Gastroesophageal sphincter (tissue), 4 donors: Measurements from ENCODE around the gene EPSTI1. TPM values are rescaled to one million over a fixed set of nuclear protein-coding genes. Genes with fewer than 3 reads are reported as not detected.

ENCODE experiments used
- ATAC-seq: fragments of 150-250 bp; one replicate; pipeline ENCODE4 v1.9.1; 2016; ENCODE audit warnings: mild to moderate bottlenecking, moderate library complexity
- H3K27ac ChIP-seq, 4 donors: fragments of 200-600 bp; sonication (generic) in 3 of 4; 1 replicate in 3 of 4; 2 replicates in 1 of 4; pipeline ENCODE4 v1.5.1; 2016 to 2019
- H3K27me3 ChIP-seq: fragments of 200-600 bp; sonication (generic); one replicate; pipeline ENCODE4 v1.5.1; 2019
- H3K36me3 ChIP-seq, 2 donors: fragments of 200-600 bp; sonication (generic); one replicate each; pipeline ENCODE4 v1.5.1; 2019; ENCODE audit warnings: control low read depth in 1 of 2
- H3K4me1 ChIP-seq, 3 donors: fragments of 200-600 bp; sonication (generic); 1 replicate in 2 of 3; 2 replicates in 1 of 3; pipeline ENCODE4 v1.5.1; 2016 to 2019; ENCODE audit warnings: control low read depth in 2 of 3
- H3K4me3 ChIP-seq, 2 donors: fragments of 200-600 bp; sonication (generic); one replicate each; pipeline ENCODE4 v1.5.1; 2019; ENCODE audit warnings: mild to moderate bottlenecking in 1 of 2, moderate library complexity in 1 of 2
- H3K9me3 ChIP-seq, 3 donors: fragments of 200-600 bp; sonication (generic); one replicate each; pipeline ENCODE4 v1.5.1; 2017 to 2019; ENCODE audit warnings: control low read depth in 2 of 3
- CTCF ChIP-seq, 4 experiments: fragments of 200-600 bp in 2 of 4; fragments of 450-650 bp in 2 of 4; sonication (generic) in 1 of 4; IDR thresholded peaks; one replicate each; pipeline ENCODE4 v1.5.1; 2017 to 2019; ENCODE audit warnings: antibody characterized with exemption in 4 of 4, mild to moderate bottlenecking in 2 of 4, moderate library complexity in 2 of 4
- EP300 ChIP-seq: sonication (generic); formaldehyde crosslinking; IDR thresholded peaks from one replicate; pipeline ENCODE4 v1.6.1; 2017; ENCODE audit warnings: antibody characterized with exemption, mild to moderate bottlenecking
- POLR2A ChIP-seq, 2 donors: fragments of 450-650 bp; IDR thresholded peaks; one replicate each; pipeline ENCODE4 v1.6.1; 2017; ENCODE audit warnings: antibody characterized with exemption in 2 of 2, mild to moderate bottlenecking in 2 of 2, moderate library complexity in 1 of 2
- POLR2AphosphoS5 ChIP-seq: sonication (generic); formaldehyde crosslinking; IDR thresholded peaks from one replicate; pipeline ENCODE4 v1.6.1; 2017; ENCODE audit warnings: antibody characterized with exemption
- WGBS, 2 donors: methylation state at CpG; one replicate each; pipeline ENCODE4 v1.1.5; 2018; ENCODE audit warnings: low coverage in 1 of 2; 5-methylcytosine and 5-hydroxymethylcytosine counted together
- total RNA-seq, 4 donors: library from RNA; depleted of rRNA; stranded (reverse); fragments of >200 nt; gene quantifications; one replicate each; pipeline ENCODE4 v1.1.0, GENCODE V29; 2016

The EPSTI1 gene
- total RNA-seq, 4 donors from 2014 or later: 6.1 to 13.3 (median 7.8) TPM

- ATAC-seq: no peak
- TF ChIP-seq CTCF (IDR thresholded peaks at IDR 0.05) (no peak), POLR2A (IDR thresholded peaks at IDR 0.05) (no peak), POLR2AphosphoS5 (no peak), EP300 (no peak)
- Histone ChIP-seq H3K27me3 (no peaks in the 10 kb centered on the region), H3K27ac (no peak overlapping the region), H3K4me1 (peaks cover 4 to 14% (median 7%) of the 10 kb centered on the region in 3 donors), H3K9me3 (no peaks in the 10 kb centered on the region), H3K36me3 (no peaks in the 10 kb centered on the region), H3K4me3 (no peak overlapping the region)
- WGBS, 2 donors: 69 to 96% methylated on average over 2 of the region's 2 CpGs
Measured at GRCh38 chr13:43002021-43002420, 10.0 kb upstream of the EPSTI1 start.

DNA sequence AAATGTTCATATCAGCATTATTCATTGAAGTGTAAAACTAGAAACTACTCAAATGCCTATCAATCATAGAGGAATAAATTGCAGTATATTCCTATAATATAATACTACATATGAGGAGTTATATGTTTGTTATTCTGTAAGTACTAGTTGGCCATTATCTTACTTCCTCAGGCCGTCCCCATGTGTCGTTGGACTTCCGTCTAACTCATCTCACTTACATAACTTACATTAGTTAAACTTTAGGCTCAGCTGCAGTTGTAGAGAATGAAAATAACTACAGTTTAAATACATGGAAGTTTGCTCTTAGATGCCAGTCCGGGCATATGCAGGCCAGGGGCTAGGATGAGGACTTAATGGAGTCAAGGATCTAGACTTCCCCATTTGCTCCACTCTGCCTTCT lies 8.6 kb upstream of the EPSTI1 start:
- H3K4me3 ChIP-seq: no peak overlapping the region
- TF ChIP-seq POLR2A (IDR thresholded peaks at IDR 0.05) (no peak), POLR2AphosphoS5 (no peak), EP300 (no peak), CTCF (IDR thresholded peaks at IDR 0.05) (no peak)
- H3K9me3 ChIP-seq: no peaks in the 10 kb centered on the region
- ATAC-seq: no peak
- H3K27me3 ChIP-seq: no peaks in the 10 kb centered on the region
- WGBS, 2 donors: 78 to 80% methylated on average over 3 to 4 of the region's 4 CpGs
- no peaks in the 10 kb centered on the region for H3K36me3 ChIP-seq
- peaks cover 4 to 13% (median 7%) of the 10 kb centered on the region in 3 donors for H3K4me1 ChIP-seq
- H3K27ac ChIP-seq: no peak overlapping the region

DNA sequence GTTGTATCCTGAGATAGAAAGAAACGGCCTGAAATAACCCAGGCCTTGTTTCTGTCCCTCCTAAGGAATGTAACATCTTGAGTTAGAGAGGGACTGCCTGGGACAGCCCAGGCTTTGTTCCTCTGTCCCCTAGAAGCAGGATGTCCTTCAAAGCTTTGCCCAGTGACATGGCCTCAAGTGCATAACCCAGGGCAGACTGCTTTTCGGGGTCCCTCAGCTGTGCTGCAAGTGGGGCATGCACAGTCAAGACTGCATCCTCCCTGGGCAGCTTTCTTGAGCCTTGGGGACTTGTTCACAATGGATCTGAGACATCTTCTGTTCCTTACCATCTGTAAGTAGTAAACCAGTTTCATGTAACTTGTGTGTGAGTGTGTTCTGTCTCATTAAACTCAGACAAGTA lies 7.5 kb upstream of the EPSTI1 start:
- Histone ChIP-seq H3K27me3 (no peaks in the 10 kb centered on the region), H3K27ac (no peak overlapping the region), H3K36me3 (no peaks in the 10 kb centered on the region), H3K4me1 (peaks cover 0 to under 1% (median 0%) of the 10 kb centered on the region in 3 donors), H3K9me3 (no peaks in the 10 kb centered on the region), H3K4me3 (no peak overlapping the region)
- ATAC-seq: no peak
- no peak for TF ChIP-seq POLR2AphosphoS5
- no peak for TF ChIP-seq EP300
- TF ChIP-seq CTCF (IDR thresholded peaks at IDR 0.05): no peak
- no peak for TF ChIP-seq POLR2A (IDR thresholded peaks at IDR 0.05)
- WGBS, 2 donors: 65% methylated on average over 2 of the region's 2 CpGs; no CpG with 5 or more reads in 1 of the 2 donors

DNA sequence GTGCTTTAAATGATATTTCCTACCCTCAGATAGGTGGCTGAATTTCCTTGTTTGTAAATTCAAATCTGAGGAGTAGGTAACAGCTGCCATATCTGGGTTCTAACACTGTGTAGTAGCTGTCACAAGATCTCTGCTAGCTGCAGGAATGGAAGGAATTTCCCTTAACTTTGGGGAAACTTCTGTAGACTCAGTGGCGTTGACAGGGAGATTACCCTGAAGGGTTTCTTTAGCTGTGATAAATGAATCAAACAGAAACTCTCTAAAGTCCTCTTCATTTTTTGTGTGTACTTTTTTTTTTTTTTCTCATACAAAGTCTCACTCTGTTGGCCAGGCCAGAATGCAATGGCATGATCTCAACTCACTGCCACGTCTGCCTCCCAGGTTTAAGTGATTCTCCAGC lies 5.3 kb upstream of the EPSTI1 start:
- no peak overlapping the region for H3K4me3 ChIP-seq
- TF ChIP-seq EP300 (no peak), POLR2AphosphoS5 (no peak), CTCF (IDR thresholded peaks at IDR 0.05) (no peak), POLR2A (IDR thresholded peaks at IDR 0.05) (no peak)
- 0 to 85% methylated on average over 1 to 2 of the region's 2 CpGs for WGBS, 2 donors
- H3K36me3 ChIP-seq: no peaks in the 10 kb centered on the region
- peaks cover 0 to 5% (median 0%) of the 10 kb centered on the region in 3 donors for H3K4me1 ChIP-seq
- H3K27me3 ChIP-seq: no peaks in the 10 kb centered on the region
- peak overlapping the region in 1 of 4 donors; percentile 21 for H3K27ac ChIP-seq
- no peak for ATAC-seq
- no peaks in the 10 kb centered on the region for H3K9me3 ChIP-seq

GRCh38 chr13:42996584-42996983 lies 4.5 kb upstream of the EPSTI1 start:
- H3K9me3 ChIP-seq: no peaks in the 10 kb centered on the region
- no peaks in the 10 kb centered on the region for H3K36me3 ChIP-seq
- no peaks in the 10 kb centered on the region for H3K27me3 ChIP-seq
- H3K27ac ChIP-seq: no peak overlapping the region
- no peak overlapping the region for H3K4me3 ChIP-seq
- H3K4me1 ChIP-seq: peaks cover 0 to 7% (median 0%) of the 10 kb centered on the region in 3 donors
- 69 to 79% methylated on average over 3 of the region's 3 CpGs for WGBS, 2 donors
- TF ChIP-seq POLR2A (IDR thresholded peaks at IDR 0.05) (no peak), POLR2AphosphoS5 (no peak), CTCF (IDR thresholded peaks at IDR 0.05) (no peak), EP300 (no peak)
- no peak for ATAC-seq
